Measurements from ENCODE around the gene THSD4.
"Not testable (repeated sequence)": the region's sequence is repeated elsewhere in the genome, so short reads cannot be mapped to it uniquely, and the experiment has no call there.

The THSD4 gene

GRCh38 chr15:71154607-71155200 lies 39.4 kb downstream of the THSD4 start:
- H3K36me3 ChIP-seq (ENCODE audit: insufficient read depth, low read length): no peaks in the 10 kb centered on the region
- TF ChIP-seq FOXP2 (optimal IDR thresholded peaks at IDR 0.05; ENCODE audit: control extremely low read depth, extremely low read length, insufficient read depth) (no peak), POLR2AphosphoS5 (IDR thresholded peaks at IDR 0.05; ENCODE audit: borderline replicate concordance, low read depth, low read length) (no peak), EZH2 (IDR thresholded peaks at IDR 0.05) (no peak)
- no peak overlapping the region for H3K27ac ChIP-seq
- no peaks in the 10 kb centered on the region for H3K9me3 ChIP-seq (ENCODE audit: low read depth, low read length)
- no peak for DNase-seq (ENCODE audit: low read depth, low spot score)
- H3K4me3 ChIP-seq: no peak overlapping the region
- no peak overlapping the region for H3K9ac ChIP-seq (ENCODE audit: insufficient read length)

GRCh38 chr15:71155534-71155933 lies 40.3 kb downstream of the THSD4 start:
- TF ChIP-seq POLR2AphosphoS5 (IDR thresholded peaks at IDR 0.05; ENCODE audit: borderline replicate concordance, low read depth, low read length) (no peak), FOXP2 (optimal IDR thresholded peaks at IDR 0.05; ENCODE audit: control extremely low read depth, extremely low read length, insufficient read depth) (no peak), EZH2 (IDR thresholded peaks at IDR 0.05) (no peak)
- no peak for DNase-seq (ENCODE audit: low read depth, low spot score)

GRCh38 chr15:71160976-71161375 lies 45.7 kb downstream of the THSD4 start:
- H3K9ac ChIP-seq (ENCODE audit: insufficient read length): no peak overlapping the region
- H3K27ac ChIP-seq: no peak overlapping the region
- no peaks in the 10 kb centered on the region for H3K36me3 ChIP-seq (ENCODE audit: insufficient read depth, low read length)
- no peak overlapping the region for H3K4me3 ChIP-seq
- no peak for TF ChIP-seq POLR2AphosphoS5 (IDR thresholded peaks at IDR 0.05; ENCODE audit: borderline replicate concordance, low read depth, low read length)
- H3K9me3 ChIP-seq (ENCODE audit: low read depth, low read length): no peaks in the 10 kb centered on the region
- no peak for DNase-seq (ENCODE audit: low read depth, low spot score)

More at GRCh38 chr15:71155534-71155933, 40.3 kb downstream of the THSD4 start:
- Histone ChIP-seq H3K4me3 (no peak overlapping the region), H3K36me3 (ENCODE audit: insufficient read depth, low read length) (no peaks in the 10 kb centered on the region), H3K9me3 (ENCODE audit: low read depth, low read length) (no peaks in the 10 kb centered on the region), H3K9ac (ENCODE audit: insufficient read length) (no peak overlapping the region), H3K27ac (no peak overlapping the region)

DNA sequence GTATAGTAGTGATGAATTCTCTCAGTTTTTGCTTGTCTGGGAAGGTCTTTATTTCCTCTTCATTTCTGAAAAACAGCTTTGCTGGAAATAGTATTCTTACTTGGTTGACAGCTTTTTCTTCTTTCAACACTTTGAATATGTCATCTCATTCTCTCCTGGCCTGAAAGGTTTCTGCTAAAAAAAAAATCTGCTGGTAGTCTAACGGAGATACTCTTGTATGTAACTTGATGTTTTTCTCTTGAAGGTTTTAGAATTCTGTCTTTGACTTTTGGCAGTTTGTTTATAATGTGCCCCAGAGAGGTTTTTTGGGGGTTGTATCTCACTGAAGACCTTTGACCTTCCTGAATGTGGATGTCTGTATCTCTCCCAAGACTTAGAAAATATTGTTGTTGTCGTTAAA lies 47.0 kb downstream of the THSD4 start:
- Histone ChIP-seq H3K9ac (ENCODE audit: insufficient read length) (no peak overlapping the region), H3K36me3 (ENCODE audit: insufficient read depth, low read length) (no peaks in the 10 kb centered on the region), H3K27ac (no peak overlapping the region), H3K4me3 (no peak overlapping the region), H3K9me3 (ENCODE audit: low read depth, low read length) (no peaks in the 10 kb centered on the region)
- TF ChIP-seq POLR2AphosphoS5 (IDR thresholded peaks at IDR 0.05; ENCODE audit: borderline replicate concordance, low read depth, low read length): no peak
- no peak for TF ChIP-seq EZH2 (IDR thresholded peaks at IDR 0.05)
- no peak for TF ChIP-seq FOXP2 (optimal IDR thresholded peaks at IDR 0.05; ENCODE audit: control extremely low read depth, extremely low read length, insufficient read depth)
- DNase-seq (ENCODE audit: low read depth, low spot score): no peak

GRCh38 chr15:71164606-71165005 lies 49.3 kb downstream of the THSD4 start:
- H3K4me3 ChIP-seq; DNase-seq (ENCODE audit: low read depth, low spot score); H3K36me3 ChIP-seq (ENCODE audit: insufficient read depth, low read length); H3K9me3 ChIP-seq (ENCODE audit: low read depth, low read length); H3K9ac ChIP-seq (ENCODE audit: insufficient read length); H3K27ac ChIP-seq: not testable (repeated sequence)

DNA sequence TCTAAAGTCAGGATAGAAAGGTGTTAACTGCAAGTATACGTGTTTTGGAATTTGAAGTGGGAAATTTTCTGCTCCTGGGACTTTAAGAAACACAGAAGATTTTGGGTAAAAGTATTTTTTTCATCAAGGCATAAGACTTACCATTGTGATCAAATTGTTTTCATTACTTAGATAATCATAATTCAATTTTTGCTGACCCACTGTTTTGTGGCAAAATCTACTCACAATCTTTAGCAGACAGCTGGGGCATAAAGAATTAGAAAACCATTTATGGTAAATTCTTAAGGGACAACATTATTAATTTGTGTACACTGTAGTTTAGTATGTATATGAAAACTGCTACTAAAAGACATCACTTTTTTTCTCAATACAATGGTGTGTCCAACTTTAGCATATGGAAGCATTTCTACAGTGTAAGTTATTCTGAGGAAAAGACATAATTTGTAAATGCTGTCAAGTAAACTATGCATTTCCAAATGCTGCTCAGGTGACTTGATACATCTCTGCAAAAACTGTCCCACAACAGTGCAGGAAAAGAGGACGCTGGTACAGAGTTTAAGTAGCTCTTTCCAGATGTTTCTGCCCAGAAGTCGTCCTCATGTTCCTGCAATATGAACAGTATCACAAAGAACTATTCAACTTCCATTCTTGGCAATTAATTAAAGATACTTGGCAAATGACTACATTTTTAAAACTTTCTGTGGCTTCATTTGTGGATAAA lies 52.3 kb downstream of the THSD4 start:
- Histone ChIP-seq H3K9me3 (ENCODE audit: low read depth, low read length) (no peaks in the 10 kb centered on the region), H3K36me3 (ENCODE audit: insufficient read depth, low read length) (no peaks in the 10 kb centered on the region)
- no peak for TF ChIP-seq FOXP2 (optimal IDR thresholded peaks at IDR 0.05; ENCODE audit: control extremely low read depth, extremely low read length, insufficient read depth)
- TF ChIP-seq POLR2AphosphoS5 (IDR thresholded peaks at IDR 0.05; ENCODE audit: borderline replicate concordance, low read depth, low read length): no peak

DNA sequence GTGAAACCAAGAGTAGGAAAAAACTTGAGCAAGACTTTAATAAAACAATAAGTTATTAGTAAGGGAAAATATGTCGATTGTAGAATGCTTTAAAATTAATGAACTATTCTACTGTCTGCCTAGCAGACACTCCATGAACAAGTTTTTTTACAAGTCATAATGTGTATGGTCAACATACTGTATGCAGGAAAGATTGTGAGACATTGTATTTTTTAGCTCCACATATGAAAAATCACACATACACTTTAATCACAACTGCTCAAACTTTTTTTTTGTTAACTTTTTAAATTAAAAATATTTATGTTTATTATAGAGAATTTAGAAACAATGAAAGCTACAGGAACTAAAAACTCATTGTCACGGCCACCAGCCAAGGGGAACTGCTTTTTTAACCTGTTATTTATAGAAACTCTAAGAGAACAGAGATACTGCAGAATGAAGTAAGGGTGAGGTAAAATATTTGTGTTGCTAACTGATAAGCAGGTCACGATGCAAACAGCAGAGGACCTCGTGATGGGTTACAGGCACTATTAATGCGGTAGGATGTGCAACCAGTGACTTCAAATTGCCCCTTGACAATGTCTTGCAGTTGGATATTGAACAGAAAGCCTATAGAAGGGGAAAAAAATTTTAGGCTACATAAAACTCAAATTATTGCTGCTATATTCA lies 53.0 kb downstream of the THSD4 start:
- no peaks in the 10 kb centered on the region for H3K9me3 ChIP-seq (ENCODE audit: low read depth, low read length)
- H3K36me3 ChIP-seq (ENCODE audit: insufficient read depth, low read length): no peaks in the 10 kb centered on the region
- TF ChIP-seq POLR2AphosphoS5 (IDR thresholded peaks at IDR 0.05; ENCODE audit: borderline replicate concordance, low read depth, low read length) (no peak), FOXP2 (optimal IDR thresholded peaks at IDR 0.05; ENCODE audit: control extremely low read depth, extremely low read length, insufficient read depth) (no peak), EZH2 (IDR thresholded peaks at IDR 0.05) (no peak)
- H3K9ac ChIP-seq (ENCODE audit: insufficient read length): no peak overlapping the region
- H3K4me3 ChIP-seq: no peak overlapping the region
- no peak for DNase-seq (ENCODE audit: low read depth, low spot score)
- H3K27ac ChIP-seq: no peak overlapping the region

More for the DNA sequence above, 52.3 kb downstream of the THSD4 start:
- no peak for DNase-seq (ENCODE audit: low read depth, low spot score)
- Histone ChIP-seq H3K27ac (no peak overlapping the region), H3K4me3 (no peak overlapping the region), H3K9ac (ENCODE audit: insufficient read length) (no peak overlapping the region)

DNA sequence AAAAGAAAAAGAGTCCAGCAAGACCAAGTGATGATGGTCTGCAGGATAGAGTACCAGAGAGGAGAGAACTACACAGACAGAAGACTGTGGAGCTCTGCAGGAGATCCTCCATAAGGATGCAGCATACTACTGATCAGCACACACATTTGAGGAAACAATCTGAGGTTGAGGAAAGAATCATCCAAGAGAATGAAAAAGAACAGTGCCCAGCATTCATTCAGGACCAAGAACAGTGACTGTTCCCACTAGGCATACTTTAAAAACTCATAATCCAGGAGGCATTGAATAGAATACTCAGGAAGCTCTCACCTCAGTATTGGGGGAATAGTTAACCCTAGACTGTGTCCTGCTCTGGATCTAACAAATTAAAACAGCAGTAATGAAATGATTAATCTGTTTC lies 54.9 kb downstream of the THSD4 start:
- H3K4me3 ChIP-seq: no peak overlapping the region
- no peaks in the 10 kb centered on the region for H3K9me3 ChIP-seq (ENCODE audit: low read depth, low read length)
- DNase-seq (ENCODE audit: low read depth, low spot score): no peak
- TF ChIP-seq EZH2 (IDR thresholded peaks at IDR 0.05) (no peak), FOXP2 (optimal IDR thresholded peaks at IDR 0.05; ENCODE audit: control extremely low read depth, extremely low read length, insufficient read depth) (no peak), POLR2AphosphoS5 (IDR thresholded peaks at IDR 0.05; ENCODE audit: borderline replicate concordance, low read depth, low read length) (no peak)
- H3K9ac ChIP-seq (ENCODE audit: insufficient read length): no peak overlapping the region
- no peak overlapping the region for H3K27ac ChIP-seq
- no peaks in the 10 kb centered on the region for H3K36me3 ChIP-seq (ENCODE audit: insufficient read depth, low read length)

Data from SK-N-MC (cell line).